NCI-H2196 treated with DMSO at 0.1 percent for 48 hours (cell line): ENCODE data around the gene PTPN21.

ENCODE experiments used
- DNase-seq: peaks from one replicate; lab custom pipeline; 2025; ENCODE audit not compliant: unreplicated experiment; lab: John Stamatoyannopoulos, UW

PTPN21 gene

DNA sequence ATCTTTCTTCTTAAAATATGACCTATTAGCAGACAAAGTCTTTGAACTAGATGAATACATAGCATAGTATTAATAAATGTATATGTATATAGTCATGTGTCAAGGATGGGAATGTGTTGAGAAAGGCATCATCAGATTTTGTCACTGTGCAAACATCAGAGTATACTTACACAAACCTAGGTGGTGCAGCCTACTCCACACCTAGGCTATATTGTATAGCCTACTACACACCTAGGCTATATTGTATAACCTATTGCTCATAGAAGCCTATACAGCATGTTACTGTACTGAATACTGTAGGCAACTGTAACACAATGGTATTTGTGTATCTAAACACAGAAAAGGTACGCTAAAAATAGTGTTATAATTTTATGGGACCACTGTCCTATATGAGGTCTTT lies 47.6 kb downstream of the PTPN21 start:
- DNase-seq = no peak

DNA sequence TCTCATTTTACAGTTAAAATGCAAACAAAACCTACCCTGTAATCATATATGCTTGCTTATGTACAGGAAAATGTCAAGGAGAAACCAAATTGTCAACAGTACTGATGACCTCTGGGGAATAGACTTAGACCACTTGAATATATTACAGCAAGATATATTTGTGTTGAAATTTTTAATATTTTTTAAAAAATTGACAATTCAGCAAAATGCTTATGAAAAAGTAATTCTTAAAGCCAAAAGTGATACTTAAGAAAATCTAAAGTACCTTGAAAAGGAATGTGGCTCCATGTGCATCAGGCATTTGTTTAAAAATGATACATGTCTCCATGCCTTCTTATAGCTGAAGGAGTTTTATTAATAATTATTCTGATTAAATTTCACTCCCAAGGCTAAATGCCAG lies 49.2 kb downstream of the PTPN21 start:
- no peak for DNase-seq

DNA sequence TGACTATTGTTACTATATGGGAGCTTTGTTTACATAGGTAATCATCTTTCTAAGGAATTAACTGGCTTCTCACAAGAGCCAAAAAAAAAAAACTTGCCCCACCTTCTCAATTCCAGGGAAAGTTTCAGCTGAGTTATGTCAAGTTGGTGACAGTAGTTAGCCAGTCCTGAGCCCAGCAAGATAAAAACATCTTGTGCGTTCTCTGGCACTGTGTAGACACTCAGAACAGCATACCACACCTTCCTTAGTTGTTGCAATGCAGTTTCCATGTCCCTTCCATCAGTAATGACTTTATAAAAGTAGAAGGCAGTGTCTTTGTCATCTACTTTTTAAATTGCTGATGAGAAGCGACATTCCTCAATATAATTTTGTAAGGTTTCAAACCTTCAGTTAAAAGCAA lies 50.2 kb downstream of the PTPN21 start:
- DNase-seq = no peak

DNA sequence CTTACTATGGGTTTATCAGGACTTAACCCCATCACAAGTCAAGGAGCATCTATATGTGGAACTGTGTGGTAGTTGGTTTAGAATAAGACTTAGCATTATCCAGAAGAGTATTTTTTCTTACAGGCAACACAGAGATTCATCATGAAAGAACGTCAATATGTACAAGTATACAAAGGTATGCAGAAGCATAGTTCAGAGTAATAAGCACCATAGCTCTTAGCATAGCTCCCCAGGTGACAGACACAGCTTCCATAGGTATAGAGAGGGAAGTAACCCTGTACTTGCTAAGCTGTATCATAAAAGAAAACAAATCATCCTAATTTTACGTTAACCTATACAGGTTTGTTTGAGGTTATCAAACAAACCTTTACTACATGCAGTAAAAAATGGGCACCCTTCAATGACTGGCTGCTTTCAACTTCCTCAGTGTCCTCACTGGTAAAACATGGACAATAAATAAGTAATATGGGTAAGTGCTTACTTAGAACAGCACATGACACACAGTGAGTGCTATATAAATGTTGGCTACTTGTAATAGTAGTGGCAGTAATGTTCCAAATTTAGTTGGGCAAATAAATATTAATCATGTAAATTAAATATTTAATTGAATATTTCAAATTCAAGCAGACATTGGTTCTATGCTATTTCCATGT lies 50.9 kb downstream of the PTPN21 start:
- no peak for DNase-seq

DNA sequence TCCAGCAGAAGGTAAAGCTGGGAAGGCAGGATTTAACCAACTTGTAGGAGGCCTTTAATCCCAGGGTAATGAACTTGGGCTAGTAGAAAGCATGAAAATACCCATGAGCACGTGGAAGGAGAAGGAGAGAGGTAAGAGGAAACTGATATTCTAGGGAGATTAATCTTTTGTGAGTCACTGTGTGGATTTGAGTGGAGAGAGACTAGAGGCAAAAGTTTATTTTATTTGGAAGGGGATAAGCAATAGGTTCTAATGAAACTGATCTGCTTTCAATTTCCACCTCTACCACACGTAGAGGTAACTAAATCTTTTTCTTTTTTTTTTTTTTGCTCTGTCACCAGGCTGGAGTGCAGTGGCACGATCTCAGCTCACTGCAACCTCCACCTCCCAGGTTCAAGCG lies 52.1 kb downstream of the PTPN21 start:
- no peak for DNase-seq

DNA sequence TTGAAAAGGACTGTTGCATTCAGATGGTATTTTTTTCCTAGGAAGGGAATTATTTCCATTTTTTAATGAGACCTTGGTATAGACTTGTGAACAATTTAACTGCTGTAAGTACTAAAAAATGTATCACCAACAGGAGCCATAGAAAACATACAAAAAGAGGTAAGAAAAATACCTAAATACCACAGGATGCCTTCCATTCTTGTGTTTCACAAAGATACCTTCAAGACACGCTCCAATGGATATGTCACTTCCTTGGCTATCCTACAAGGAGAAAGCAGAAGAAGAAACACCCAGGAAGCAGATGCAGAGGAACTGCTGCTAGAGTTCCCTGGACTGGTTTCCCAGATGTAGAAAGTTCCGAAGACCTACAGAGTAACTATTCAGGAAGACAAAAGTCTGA lies 54.2 kb downstream of the PTPN21 start:
- no peak for DNase-seq

DNA sequence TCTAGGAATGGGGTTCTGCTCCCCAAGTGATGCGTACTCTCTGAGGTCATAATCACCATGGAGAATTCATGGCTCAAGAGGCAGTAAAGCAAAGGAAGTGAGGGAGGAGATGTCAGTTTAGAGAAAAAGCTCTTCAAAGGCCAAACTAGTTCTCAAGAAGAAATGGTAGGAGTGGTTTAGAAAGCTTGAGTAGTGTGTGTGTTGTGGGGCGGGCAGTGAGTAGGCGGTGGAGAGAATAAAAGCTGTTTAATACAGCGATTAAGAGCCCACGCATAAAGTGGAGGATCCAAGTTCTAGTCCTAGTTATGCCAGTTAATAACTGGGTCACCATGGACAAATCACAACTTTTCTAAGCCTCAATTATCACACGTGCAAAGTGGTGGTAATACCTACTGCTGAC lies 55.6 kb downstream of the PTPN21 start:
- no peak for DNase-seq

DNA sequence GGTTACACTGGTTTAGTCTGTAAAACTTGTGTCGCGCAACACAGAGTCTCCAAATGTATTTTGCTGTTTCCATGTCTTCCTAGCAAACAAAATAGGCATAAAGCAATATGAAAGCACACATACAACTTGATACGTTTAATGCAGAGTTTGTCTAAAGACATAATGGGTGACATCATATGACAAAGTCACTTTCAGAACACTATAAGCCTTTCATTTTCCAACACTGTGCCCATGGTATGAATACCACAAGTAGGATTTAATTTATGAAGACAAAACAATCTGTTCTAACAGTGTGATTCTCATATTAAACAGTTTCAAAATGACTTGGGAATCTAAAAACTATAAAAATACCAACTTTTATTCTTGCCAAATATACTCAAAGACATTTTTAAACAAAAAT lies 58.4 kb downstream of the PTPN21 start:
- no peak for DNase-seq

DNA sequence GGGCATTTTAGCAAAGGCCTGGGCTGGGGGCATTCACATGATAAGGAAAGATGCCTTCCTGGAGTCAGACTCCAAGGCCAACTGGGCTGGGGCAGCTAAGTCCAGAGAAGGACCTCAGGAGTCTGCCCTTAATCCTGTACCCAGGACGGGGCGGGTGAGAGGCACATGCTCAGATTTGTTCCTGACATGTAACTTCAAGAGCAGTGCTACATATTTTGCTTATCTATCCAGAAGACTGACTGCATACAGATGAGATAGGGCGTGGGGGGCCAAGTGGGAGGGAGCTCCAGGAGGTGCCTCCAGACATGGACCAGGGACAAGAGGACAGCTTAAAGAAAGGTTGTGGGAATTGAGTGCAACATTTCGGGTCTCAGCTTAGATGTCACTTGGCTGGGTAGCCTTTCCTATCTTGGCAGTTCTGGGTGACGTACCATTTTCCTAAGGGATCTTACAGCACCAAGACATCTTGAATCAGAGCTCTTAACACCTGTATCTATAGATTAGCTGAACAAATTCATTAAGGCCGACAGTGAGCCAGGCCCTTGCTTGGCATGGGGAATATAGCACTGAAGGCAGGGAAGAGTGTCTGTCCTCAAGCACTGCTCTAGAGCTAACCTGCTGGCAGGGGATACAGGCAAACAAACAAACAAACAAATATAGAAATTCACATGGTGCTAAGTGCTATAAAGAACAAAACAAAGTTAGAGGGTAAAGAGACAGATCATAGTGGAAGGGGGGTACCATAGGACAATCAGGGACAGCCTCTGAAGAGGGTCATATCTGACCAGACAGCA lies 61.2 kb downstream of the PTPN21 start:
- no peak for DNase-seq

DNA sequence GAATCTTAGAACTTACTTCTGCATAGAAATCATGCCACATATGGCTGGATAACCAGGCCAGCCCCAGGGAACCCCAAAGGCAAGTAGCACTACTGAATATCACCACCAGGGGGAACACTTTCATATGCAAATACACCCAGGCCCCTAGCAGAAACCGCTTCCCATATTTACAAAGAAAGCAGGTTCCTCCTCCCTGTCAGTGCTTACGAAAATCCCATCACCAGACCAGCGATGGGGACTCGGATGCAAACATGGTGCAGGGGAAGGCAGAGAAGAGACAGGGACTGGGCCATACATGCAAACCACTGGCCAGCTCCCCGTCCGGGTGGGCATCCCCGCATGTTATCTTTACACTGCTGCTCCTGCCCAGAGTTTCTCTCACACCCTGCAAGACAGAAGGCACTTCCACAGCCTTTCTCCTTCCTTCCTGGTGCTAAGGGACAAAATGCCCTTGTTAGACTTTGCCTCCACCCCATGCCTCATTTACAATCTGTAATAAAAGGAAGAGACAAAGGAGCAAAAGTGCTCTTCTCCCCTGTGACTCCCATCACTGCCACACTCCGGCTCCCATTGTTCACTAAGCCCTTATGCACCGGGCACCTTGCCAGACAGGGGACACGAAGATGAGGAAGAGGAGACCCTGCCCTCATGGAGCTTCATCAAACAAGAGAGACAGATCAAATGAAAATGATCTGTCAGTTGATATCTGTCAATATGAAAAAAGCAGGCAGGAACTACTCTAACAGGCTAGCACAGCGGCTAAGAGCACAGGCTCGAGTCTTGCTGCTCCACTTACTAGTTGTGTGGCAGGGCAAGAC lies 62.3 kb downstream of the PTPN21 start:
- no peak for DNase-seq

DNA sequence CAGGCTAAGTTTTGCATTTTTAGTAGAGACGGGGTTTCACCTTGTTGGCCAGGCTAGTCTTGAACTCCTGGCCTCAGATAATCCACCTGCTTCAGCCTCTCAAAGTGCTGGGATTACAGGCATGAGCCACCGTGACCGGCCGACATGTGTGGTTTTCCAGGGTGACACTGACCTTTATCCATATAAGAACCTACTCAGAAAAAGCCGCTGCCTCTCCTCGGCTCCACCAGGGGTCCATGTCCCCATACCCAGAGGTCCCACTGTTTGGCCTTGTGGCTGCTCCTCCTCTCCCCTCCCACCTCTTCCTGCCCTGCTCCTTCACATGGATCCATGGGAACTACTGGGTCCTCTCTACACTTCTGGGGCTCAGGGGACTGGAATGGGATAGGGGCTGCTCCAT lies 64.6 kb downstream of the PTPN21 start:
- DNase-seq = no peak

DNA sequence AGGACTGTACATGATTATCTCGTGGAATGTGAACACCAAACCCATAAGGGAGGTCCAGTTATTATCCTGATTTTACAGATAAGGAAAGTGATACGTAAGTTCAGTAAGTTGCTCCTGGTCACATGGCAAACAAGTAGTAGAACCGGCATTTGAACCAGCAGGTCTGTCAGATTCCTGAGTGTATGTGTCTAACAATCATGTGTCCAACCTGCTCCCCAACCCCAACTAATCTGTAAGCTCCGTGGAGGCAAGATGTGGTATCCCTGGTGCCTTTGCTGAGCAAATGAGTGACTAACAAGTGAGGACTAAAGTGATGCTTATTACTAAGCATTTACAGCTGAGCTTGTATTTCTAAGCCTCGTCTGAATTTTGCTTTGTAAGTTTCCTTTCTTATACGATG lies 65.9 kb downstream of the PTPN21 start:
- no peak for DNase-seq

DNA sequence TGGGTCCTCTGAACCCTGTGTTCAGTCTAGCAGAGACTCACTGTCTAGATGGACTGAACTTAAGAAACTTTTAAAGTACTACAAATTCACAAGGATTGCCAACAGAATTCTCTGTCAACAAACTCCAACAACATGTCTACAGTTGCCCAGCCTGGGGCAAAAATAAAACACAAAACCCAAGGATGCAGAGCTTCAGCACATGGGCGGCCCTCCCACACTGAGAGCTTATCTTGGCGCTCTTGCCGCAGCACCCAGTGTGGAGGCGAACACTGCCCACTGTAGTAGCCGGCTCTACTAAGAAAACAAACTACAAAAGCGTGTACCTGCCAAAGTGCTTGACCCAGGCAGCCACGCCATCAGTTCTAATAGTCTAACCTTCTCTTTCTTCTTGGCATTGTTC lies 66.7 kb downstream of the PTPN21 start:
- DNase-seq = no peak

DNA sequence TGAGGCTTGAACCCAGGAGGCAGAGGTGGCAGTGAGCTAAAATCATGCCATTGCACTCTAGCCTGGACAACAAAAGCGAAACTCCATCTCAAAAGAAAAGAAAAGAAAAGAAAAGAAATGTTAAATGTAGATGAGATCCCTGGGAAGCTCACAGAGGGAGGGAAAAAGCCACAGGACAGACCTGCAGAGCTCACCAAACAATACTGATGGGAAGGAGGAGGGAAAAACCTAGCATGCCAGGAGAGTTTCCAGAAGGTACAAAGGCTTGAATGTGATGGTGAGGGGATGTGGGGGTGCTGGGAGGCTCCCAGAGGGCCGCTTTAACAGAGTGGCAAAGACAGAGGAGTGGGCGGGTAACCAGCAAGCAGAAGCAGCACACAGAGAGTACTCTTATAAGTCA lies 72.3 kb downstream of the PTPN21 start:
- DNase-seq = no peak

DNA sequence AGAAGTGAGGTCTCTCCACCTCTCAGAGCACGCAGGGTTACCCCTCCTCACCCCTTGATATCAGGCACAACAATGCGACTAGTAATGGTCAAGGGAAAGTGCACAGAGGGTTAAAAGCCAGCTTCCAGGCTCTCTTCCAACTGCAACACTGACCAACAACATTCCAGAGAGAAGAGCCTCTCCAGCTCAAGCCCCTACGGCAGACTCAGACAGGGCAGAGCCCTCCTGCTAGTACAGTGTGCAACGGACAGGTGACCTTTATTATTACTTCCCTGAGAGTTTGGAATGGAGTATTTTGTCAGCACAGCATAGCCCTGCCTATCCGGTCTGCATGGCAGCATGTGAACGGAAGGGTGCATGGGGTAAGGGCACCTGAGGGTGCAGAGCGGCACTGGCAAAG lies 73.0 kb downstream of the PTPN21 start:
- no peak for DNase-seq

DNA sequence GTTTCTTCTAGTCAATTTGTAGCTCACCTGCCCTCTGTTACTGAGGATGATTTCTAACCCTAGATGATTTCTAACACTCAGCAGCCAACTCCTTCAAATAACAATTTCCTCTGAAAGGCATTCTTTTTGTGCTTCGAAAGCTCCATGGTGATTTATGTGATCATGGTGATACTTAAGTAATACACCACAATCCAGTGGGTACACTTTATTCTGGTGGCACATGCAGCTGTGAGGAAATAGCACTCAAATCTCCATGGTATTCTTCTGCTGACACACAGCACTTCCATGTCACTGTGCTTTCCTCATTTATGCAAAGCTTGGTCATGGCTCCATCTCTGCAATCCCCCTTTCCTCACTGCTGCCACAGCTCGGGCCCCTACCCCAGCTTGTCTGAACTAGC lies 73.7 kb downstream of the PTPN21 start:
- no peak for DNase-seq

DNA sequence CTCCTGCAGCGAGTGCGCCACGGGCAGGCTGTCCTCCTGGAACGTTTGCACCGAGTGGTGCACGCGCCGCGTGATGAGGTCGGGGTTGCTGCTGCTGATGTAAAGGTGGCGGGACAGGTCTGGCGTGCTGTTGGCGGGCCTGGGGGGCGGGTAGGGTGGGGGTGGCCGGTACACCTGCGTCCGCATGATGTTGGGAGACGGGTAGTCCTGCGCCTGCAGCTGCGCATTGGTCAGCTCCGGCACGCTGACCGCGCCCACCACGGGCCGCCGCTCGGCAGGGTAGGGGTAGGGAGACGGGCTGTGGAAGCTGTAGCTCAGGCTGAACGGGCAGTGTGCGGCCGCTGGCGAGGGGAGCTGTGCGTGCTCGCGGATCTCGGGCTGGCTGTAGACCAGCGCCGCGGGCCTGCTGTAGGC lies 75.2 kb downstream of the PTPN21 start:
- no peak for DNase-seq

DNA sequence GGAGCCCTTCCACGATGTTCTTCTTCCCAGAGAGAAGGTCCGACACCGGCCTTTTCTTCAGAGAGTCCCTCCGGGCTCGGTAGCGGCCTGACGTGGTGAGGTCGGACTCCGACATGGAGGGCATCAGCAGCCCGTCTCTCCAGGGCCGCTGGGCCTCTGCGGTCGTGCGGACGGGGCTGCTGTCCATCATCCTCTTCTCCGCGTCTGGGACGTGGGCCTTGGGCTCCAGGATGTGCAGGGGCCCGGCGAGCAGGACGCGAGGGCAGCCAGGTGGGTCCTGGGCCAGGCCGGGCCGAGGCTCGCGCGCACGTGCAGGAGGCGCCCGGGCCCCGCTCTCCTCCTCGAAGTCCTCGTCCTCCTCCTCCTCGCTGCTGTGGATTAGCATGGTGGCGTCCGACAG lies 75.9 kb downstream of the PTPN21 start:
- no peak for DNase-seq

DNA sequence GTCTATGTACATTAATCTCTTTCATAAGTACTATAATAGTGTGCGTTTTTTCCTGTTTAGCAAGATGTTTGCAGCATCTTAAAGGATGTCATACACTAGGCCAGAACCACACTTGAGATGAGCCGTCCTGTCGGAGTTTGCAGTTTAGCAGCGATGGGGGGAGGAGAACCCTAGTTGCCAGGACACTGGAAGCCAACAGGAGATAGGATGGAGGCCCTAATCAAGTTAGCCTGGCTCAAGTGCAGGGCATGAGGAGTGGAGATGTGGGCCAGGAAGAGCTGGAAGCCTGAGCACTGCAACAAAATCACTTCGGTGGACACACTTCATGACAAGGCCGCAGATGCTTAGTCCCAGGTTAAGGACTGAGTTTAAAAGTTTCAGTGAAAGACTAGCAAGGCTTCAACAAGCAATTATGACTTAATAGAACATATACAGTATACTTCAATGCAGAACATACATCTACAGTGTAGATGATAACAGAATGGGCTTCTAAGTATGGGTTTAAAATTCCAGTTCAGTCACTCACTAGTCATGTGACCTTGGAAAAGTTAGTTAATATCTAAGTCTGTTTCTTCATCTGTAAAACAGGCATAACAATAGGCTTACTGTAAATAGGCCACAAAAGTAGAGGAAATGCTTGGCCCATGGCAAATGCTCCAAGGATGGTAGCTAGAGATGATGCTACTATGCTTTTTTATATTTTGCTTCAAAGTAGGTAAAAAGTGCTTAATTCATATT lies 77.1 kb downstream of the PTPN21 start:
- no peak for DNase-seq

DNA sequence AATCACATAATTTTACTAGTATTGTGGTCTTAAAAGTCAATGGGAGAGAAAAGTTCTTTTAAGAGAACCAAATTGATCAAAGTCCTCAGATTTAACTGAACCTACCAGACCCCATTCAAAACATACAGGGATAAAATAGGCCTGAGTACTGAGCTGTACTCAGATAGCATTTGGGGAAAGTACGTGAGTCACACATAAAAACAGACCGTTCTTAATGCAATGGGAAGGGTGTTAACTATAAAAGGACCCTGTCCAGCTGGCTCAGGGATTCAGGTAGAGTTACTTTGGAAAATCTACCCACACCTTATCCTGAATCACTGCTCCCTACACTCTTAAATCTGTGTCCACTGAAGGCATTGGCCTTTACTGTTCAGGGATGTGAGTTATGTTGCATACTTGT lies 78.0 kb downstream of the PTPN21 start:
- DNase-seq = no peak

DNA sequence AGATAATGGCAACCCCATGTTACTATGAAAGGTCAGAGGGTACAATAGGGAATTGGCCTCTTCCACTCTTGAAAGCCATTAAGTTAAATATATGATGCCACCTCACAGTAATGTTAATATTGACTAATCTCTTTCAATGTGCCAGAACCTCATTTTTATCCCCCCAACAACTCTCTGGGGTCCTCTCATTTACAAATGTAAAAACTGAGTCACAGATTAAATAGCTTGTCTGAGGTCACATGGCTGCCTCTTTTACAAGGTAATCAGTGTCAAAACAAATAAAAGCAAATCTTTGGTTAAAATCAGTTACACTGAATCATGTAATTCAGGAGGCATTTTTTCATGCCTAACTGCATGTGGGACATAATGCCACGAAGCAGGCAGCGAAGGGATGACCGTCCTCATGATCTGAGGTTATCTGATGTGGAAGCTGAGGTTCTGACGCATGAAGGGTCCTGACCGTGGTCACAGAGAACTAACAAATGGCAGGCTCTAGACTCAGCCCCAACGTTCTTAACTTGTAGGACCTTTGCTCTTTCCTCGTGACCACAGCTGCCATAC lies 78.5 kb downstream of the PTPN21 start:
- no peak for DNase-seq
